Measurements from ENCODE around the gene PPM1B.

PPM1B gene

GRCh38 chr2:44142306-44142705 lies 26.4 kb upstream of the PPM1B start:
- Histone ChIP-seq H3K9me3 (no peaks in the 10 kb centered on the region), H3K27me3 (no peaks in the 10 kb centered on the region), H3K27ac (no peak overlapping the region), H3K36me3 (no peaks in the 10 kb centered on the region), H3K4me1 (ENCODE audit: control insufficient read depth in 1 of 2, insufficient read depth in 1 of 2, low read depth in 1 of 2, low read length in 1 of 2) (peaks cover 15 to 20% of the 10 kb centered on the region in 2 experiments), H3K4me3 (ENCODE audit: low read depth in 1 of 2, low read length in 1 of 2) (no peak overlapping the region)
- TF ChIP-seq CTCF (IDR thresholded peaks at IDR 0.05), result no peak

GRCh38 chr2:44143701-44144100 lies 25.0 kb upstream of the PPM1B start:
- Histone ChIP-seq H3K36me3 (no peaks in the 10 kb centered on the region), H3K9me3 (no peaks in the 10 kb centered on the region), H3K27me3 (no peaks in the 10 kb centered on the region), H3K4me1 (ENCODE audit: control insufficient read depth in 1 of 2, insufficient read depth in 1 of 2, low read depth in 1 of 2, low read length in 1 of 2) (peaks cover 5 to 6% of the 10 kb centered on the region in 2 experiments), H3K4me3 (ENCODE audit: low read depth in 1 of 2, low read length in 1 of 2) (no peak overlapping the region), H3K27ac (no peak overlapping the region)
- no peak for TF ChIP-seq CTCF (IDR thresholded peaks at IDR 0.05)

- H3K27ac ChIP-seq, result no peak overlapping the region
- no peaks in the 10 kb centered on the region for H3K9me3 ChIP-seq
- H3K4me3 ChIP-seq (ENCODE audit: low read depth in 1 of 2, low read length in 1 of 2), result no peak overlapping the region
- no peaks in the 10 kb centered on the region for H3K36me3 ChIP-seq
- H3K4me1 ChIP-seq (ENCODE audit: control insufficient read depth in 1 of 2, insufficient read depth in 1 of 2, low read depth in 1 of 2, low read length in 1 of 2), result no peaks in the 10 kb centered on the region
- no peaks in the 10 kb centered on the region for H3K27me3 ChIP-seq
- no peak for TF ChIP-seq CTCF (IDR thresholded peaks at IDR 0.05)
Observed at GRCh38 chr2:44148999-44149398, 19.7 kb upstream of the PPM1B start.

GRCh38 chr2:44150473-44150872 lies 18.2 kb upstream of the PPM1B start:
- Histone ChIP-seq H3K4me1 (ENCODE audit: control insufficient read depth in 1 of 2, insufficient read depth in 1 of 2, low read depth in 1 of 2, low read length in 1 of 2) (no peaks in the 10 kb centered on the region), H3K36me3 (no peaks in the 10 kb centered on the region), H3K27me3 (no peaks in the 10 kb centered on the region), H3K9me3 (no peaks in the 10 kb centered on the region), H3K27ac (no peak overlapping the region), H3K4me3 (ENCODE audit: low read depth in 1 of 2, low read length in 1 of 2) (no peak overlapping the region)
- no peak for TF ChIP-seq CTCF (IDR thresholded peaks at IDR 0.05)

- no peak overlapping the region for H3K4me3 ChIP-seq (ENCODE audit: low read depth in 1 of 2, low read length in 1 of 2)
- TF ChIP-seq CTCF (IDR thresholded peaks at IDR 0.05), result no peak
- no peak overlapping the region for H3K27ac ChIP-seq
- H3K9me3 ChIP-seq, result no peaks in the 10 kb centered on the region
- no peaks in the 10 kb centered on the region for H3K36me3 ChIP-seq
- no peaks in the 10 kb centered on the region for H3K27me3 ChIP-seq
- H3K4me1 ChIP-seq (ENCODE audit: control insufficient read depth in 1 of 2, insufficient read depth in 1 of 2, low read depth in 1 of 2, low read length in 1 of 2), result no peaks in the 10 kb centered on the region
Observed at GRCh38 chr2:44152865-44153669, 15.6 kb upstream of the PPM1B start.

Data from neutrophil (primary cell).